ENCODE results near the gene GSX2. TPM values are rescaled to one million over a fixed set of nuclear protein-coding genes. Genes with fewer than 3 reads are reported as not detected.

GSX2 gene
- total and polyA plus RNA-seq, 2 of the 13 experiments (the other 11 are each of a cell fraction or from before 2014, with no cell fraction given): not detected

GRCh38 chr4:54091637-54092404 is 8.1 kb upstream of the GSX2 start (continued):
- TF ChIP-seq ZNF546 (CRISPR knock-in tag; conservative IDR thresholded peaks at IDR 0.05) (no peak; the same call in 1 of the 2 replicates), TFDP1 (CRISPR knock-in tag; IDR thresholded peaks at IDR 0.05; ENCODE audit: borderline replicate concordance) (peak; percentile 81; the same call in 1 of the 2 replicates), SMAD3 (CRISPR knock-in tag; IDR thresholded peaks at IDR 0.05) (0 out of 2 replicates have a peak, but pooled peaks have one; percentile 29), ZNF777 (CRISPR knock-in tag; IDR thresholded peaks at IDR 0.05) (no peak), BHLHE40 (IDR thresholded peaks at IDR 0.05; ENCODE audit: low read length) (no peak), PATZ1 (CRISPR knock-in tag; IDR thresholded peaks at IDR 0.05) (no peak), SNAI1 (CRISPR knock-in tag; IDR thresholded peaks at IDR 0.05; ENCODE audit: borderline replicate concordance) (0 out of 2 replicates have a peak, but pooled peaks have one; percentile 26), YEATS2 (CRISPR knock-in tag; IDR thresholded peaks at IDR 0.05; ENCODE audit: borderline replicate concordance) (peak; percentile 32; the same call in 1 of the 2 replicates), FOSL2 (CRISPR knock-in tag; IDR thresholded peaks at IDR 0.05) (peak; percentile 20; the same call in 1 of the 2 replicates), AKNA (CRISPR knock-in tag; IDR thresholded peaks at IDR 0.05; ENCODE audit: borderline replicate concordance) (no peak), ZFP36 (IDR thresholded peaks at IDR 0.05; ENCODE audit: borderline replicate concordance, low read depth, low read length, partially characterized antibody) (no peak), KDM5B (CRISPR knock-in tag; IDR thresholded peaks at IDR 0.05; ENCODE audit: borderline replicate concordance) (peak; percentile 56; the same call in 1 of the 2 replicates), ZNF616 (CRISPR knock-in tag; IDR thresholded peaks at IDR 0.05; ENCODE audit: low read depth) (no peak), ZNF256 (CRISPR knock-in tag; conservative IDR thresholded peaks at IDR 0.05) (no peak), ZNF317 (CRISPR knock-in tag; IDR thresholded peaks at IDR 0.05) (0 out of 2 replicates have a peak, but pooled peaks have one; percentile 28), ZNF205 (CRISPR knock-in tag; IDR thresholded peaks at IDR 0.05) (0 out of 2 replicates have a peak, but pooled peaks have one; percentile 43), IRF9 (CRISPR knock-in tag; IDR thresholded peaks at IDR 0.05; ENCODE audit: borderline replicate concordance) (0 out of 2 replicates have a peak, but pooled peaks have one; percentile 50), ZNF557 (CRISPR knock-in tag; IDR thresholded peaks at IDR 0.05) (no peak), IRX3 (CRISPR knock-in tag; IDR thresholded peaks at IDR 0.05; ENCODE audit: borderline replicate concordance, low read depth) (no peak; the same call in 1 of the 2 replicates), PRPF4 (IDR thresholded peaks at IDR 0.05; ENCODE audit: low read depth, low read length, poor library complexity, severe bottlenecking) (no peak)

All from HepG2 (cell line).